ENCODE measurements around the gene CASD1. TPM values are rescaled to one million over a fixed set of nuclear protein-coding genes. Genes with fewer than 3 reads are reported as not detected.

The CASD1 gene
- total RNA-seq, 8 experiments from 2014 or later = 10.0 to 49.5 (median 30.4) TPM

Other genes starting within 250 kb of the CASD1 start
- 1,000 to 10,000 TPM in 1 of 8 experiments, 100 to 1,000 TPM in 1, 1 to 10 TPM in 2, under 1 TPM in 4; 0.16 to 1,790 (median 1.4) TPM for gene COL1A2, start 114.9 kb upstream of the CASD1 start, total RNA-seq
- 10 to 100 TPM in 7 of 8 experiments, 1 to 10 TPM in 1; 1.3 to 76.3 (median 30.4) TPM for gene SGCE, start 146.3 kb downstream of the CASD1 start, total RNA-seq